Keratinocyte (primary cell): Measurements from ENCODE around the gene ARFGEF3. TPM values are rescaled to one million over a fixed set of nuclear protein-coding genes. Genes with fewer than 3 reads are reported as not detected.
A peak's percentile ranks its signal among the peaks of the same experiment; 100 is the strongest.

Source experiments
- DNase-seq: peaks from one replicate; pipeline ENCODE4 v3.0.0-alpha.2; 2011; ENCODE audit warnings: low read depth, missing footprints, low spot score
- FAIRE-seq: peaks from 2 replicates; lab custom pipeline; 2011; peaks lifted over from hg19 to GRCh38; lab: Jason Lieb, UNC
- H2AFZ ChIP-seq: 2 replicates; pipeline ENCODE4 v1.6.0; 2012; ENCODE audit warnings: low read length, control low read depth, inconsistent platforms; ENCODE audit not compliant: control insufficient read depth
- H3K27ac ChIP-seq: 2 replicates; pipeline ENCODE4 v1.5.1; 2011; ENCODE audit warnings: low read length; ENCODE audit not compliant: control insufficient read depth, insufficient read depth
- H3K27me3 ChIP-seq: 3 replicates; pipeline ENCODE4 v1.6.0; 2011; ENCODE audit warnings: low read length; ENCODE audit not compliant: control insufficient read depth, insufficient read depth; ENCODE audit errors: extremely low read depth
- H3K36me3 ChIP-seq, 2 experiments: 2 replicates in 1 of 2; 3 replicates in 1 of 2; pipeline ENCODE4 v1.5.1; 2011; ENCODE audit warnings: low read length in 2 of 2, mild to moderate bottlenecking in 1 of 2; ENCODE audit not compliant: control insufficient read depth in 2 of 2, insufficient read depth in 2 of 2; ENCODE audit errors: extremely low read depth in 1 of 2
- H3K4me1 ChIP-seq: 3 replicates; pipeline ENCODE4 v1.5.1; 2011; ENCODE audit warnings: low read length; ENCODE audit not compliant: control insufficient read depth, insufficient read depth; ENCODE audit errors: extremely low read depth
- H3K4me2 ChIP-seq: 3 replicates; pipeline ENCODE4 v1.6.0; 2011; ENCODE audit warnings: low read depth, low read length; ENCODE audit not compliant: control insufficient read depth, insufficient read depth; ENCODE audit errors: extremely low read depth
- H3K4me3 ChIP-seq, 3 experiments: fragments of 200-600 bp in 1 of 3; sonication (generic) in 1 of 3; 2 replicates in 2 of 3; 3 replicates in 1 of 3; pipeline ENCODE4 v1.5.1; 2011 to 2016; ENCODE audit warnings: low read length in 3 of 3, mild to moderate bottlenecking in 3 of 3, control low read depth in 2 of 3, inconsistent platforms in 1 of 3, low read depth in 1 of 3, mixed read lengths in 1 of 3, mixed run types in 1 of 3, moderate library complexity in 1 of 3; ENCODE audit not compliant: control insufficient read depth in 2 of 3, insufficient read depth in 2 of 3; ENCODE audit errors: extremely low read depth in 1 of 3
- H3K79me2 ChIP-seq: 2 replicates; pipeline ENCODE4 v1.6.0; 2012; ENCODE audit warnings: low read length; ENCODE audit not compliant: control insufficient read depth, insufficient read depth
- H3K9ac ChIP-seq: 3 replicates; pipeline ENCODE4 v1.6.0; 2011; ENCODE audit warnings: low read length; ENCODE audit not compliant: control insufficient read depth, insufficient read depth; ENCODE audit errors: extremely low read depth
- H3K9me1 ChIP-seq: 3 replicates; pipeline ENCODE4 v1.6.0; 2011; ENCODE audit warnings: low read length; ENCODE audit not compliant: control insufficient read depth, insufficient read depth; ENCODE audit errors: extremely low read depth
- H3K9me3 ChIP-seq: 2 replicates; pipeline ENCODE4 v1.5.1; 2012; ENCODE audit warnings: low read depth, low read length; ENCODE audit not compliant: control insufficient read depth
- H4K20me1 ChIP-seq: 3 replicates; pipeline ENCODE4 v1.6.0; 2011; ENCODE audit warnings: low read length; ENCODE audit not compliant: control insufficient read depth, insufficient read depth; ENCODE audit errors: extremely low read depth
- EZH2 ChIP-seq: IDR thresholded peaks from one replicate; pipeline ENCODE4 v1.6.1; 2012; ENCODE audit warnings: inconsistent platforms, mild to moderate bottlenecking, low read length, moderate library complexity
- dilution Hi-C: fragments of 300-500 bp; cut with MboI; formaldehyde crosslinking; loops from one replicate; pipeline ENCODE4 v1.7.0; 2020; ENCODE audit warnings: low sequenced_read_pairs; ENCODE audit not compliant: extremely low pct_ligation_motif_present
- polyA plus RNA-seq, 5 experiments: library from polyadenylated mRNA; depleted of rRNA in 3 of 5; stranded (reverse) in 3 of 5; stranded (forward) in 1 of 5; unstranded in 1 of 5; fragments of >200 nt; gene quantifications; 1 replicate in 1 of 5; 2 replicates in 3 of 5; 3 replicates in 1 of 5; pipeline versions ENCODE4 v1.2.1 to v1.2.3, GENCODE V29; 2011 to 2012; ENCODE audit warnings: missing spikeins in 2 of 5, low read depth in 1 of 5, low replicate concordance in 1 of 5
- TF ChIP-seq, protein P1 (sequence below), 3 experiments: IDR thresholded peaks in 1 of 3; conservative IDR thresholded peaks in 1 of 3; optimal IDR thresholded peaks in 1 of 3; 2 replicates in 2 of 3; 3 replicates in 1 of 3; pipeline versions ENCODE3 to v1.5.1; 2011; ENCODE audit warnings: low read length in 3 of 3, mild to moderate bottlenecking in 3 of 3, moderate library complexity in 2 of 3, control low read depth in 1 of 3, inconsistent platforms in 1 of 3; ENCODE audit not compliant: insufficient read depth in 2 of 3; ENCODE audit errors: extremely low read depth in 1 of 3

Gene ARFGEF3
- polyA plus RNA-seq, 1 donor (not counting 4 experiments of a cell fraction or from before 2014, with no cell fraction given), result 0.09 TPM

DNA sequence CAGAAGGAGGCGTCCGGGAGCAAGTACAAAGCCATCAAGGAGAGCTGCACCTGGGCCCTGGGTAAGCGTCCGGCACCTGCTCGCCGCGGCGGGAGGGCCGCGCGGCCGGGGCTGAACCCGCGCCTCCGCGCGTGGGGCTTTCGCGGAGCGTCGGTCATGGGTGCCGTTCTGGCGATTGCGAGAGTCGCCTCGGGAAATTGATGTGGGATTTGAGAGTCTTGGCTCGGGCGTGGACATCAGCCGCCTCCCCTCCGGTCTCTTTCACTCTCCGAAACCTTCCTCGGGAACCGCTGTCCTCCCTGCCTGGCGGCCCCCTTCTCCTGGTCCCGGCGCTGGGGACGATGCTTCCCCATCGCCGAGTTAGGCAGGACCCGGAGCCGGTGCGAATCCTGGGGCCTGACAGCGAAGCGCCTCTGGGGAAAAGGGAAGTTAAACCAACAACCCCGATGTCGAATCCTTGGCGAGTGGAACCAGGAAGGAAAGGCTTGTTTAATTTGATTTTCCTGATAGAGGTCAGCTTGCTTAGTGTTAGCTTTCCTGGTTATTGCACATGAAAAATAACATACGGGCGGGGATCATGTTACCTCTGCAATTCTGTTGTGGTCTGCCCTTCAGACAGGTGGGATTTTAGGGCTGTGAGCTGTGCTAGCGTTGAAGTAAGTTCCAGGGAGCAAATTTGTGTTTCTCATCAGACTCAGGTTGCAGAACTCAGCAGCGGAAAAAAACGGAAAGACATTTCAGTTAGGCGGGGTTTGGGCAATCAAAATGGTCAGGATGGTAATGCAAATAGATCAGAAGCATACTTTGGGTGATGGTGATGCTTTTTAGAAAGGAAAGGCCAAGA, 594 bp downstream of the ARFGEF3 start:
- peak overlapping the region; percentile 41 to 77 (median 66) for H3K4me3 ChIP-seq
- peak; percentile 45 for TF ChIP-seq EZH2
- TF ChIP-seq, protein P1, sequence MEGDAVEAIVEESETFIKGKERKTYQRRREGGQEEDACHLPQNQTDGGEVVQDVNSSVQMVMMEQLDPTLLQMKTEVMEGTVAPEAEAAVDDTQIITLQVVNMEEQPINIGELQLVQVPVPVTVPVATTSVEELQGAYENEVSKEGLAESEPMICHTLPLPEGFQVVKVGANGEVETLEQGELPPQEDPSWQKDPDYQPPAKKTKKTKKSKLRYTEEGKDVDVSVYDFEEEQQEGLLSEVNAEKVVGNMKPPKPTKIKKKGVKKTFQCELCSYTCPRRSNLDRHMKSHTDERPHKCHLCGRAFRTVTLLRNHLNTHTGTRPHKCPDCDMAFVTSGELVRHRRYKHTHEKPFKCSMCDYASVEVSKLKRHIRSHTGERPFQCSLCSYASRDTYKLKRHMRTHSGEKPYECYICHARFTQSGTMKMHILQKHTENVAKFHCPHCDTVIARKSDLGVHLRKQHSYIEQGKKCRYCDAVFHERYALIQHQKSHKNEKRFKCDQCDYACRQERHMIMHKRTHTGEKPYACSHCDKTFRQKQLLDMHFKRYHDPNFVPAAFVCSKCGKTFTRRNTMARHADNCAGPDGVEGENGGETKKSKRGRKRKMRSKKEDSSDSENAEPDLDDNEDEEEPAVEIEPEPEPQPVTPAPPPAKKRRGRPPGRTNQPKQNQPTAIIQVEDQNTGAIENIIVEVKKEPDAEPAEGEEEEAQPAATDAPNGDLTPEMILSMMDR (optimal IDR thresholded peaks at IDR 0.05 in 1 of 3, IDR thresholded peaks at IDR 0.05 in 1 of 3, conservative IDR thresholded peaks at IDR 0.05 in 1 of 3; ENCODE audit: extremely low read depth in 1 of 3, insufficient read depth in 2 of 3, low read length in 3 of 3), result no peak
- peak overlapping the region; percentile 35 for H3K9ac ChIP-seq
- peak overlapping the region; percentile 60 for H2AFZ ChIP-seq
- H3K27me3 ChIP-seq, result peaks cover 48% of the 10 kb centered on the region
- H3K4me1 ChIP-seq, result peaks cover 10% of the 10 kb centered on the region
- no peaks in the 10 kb centered on the region for H3K9me1 ChIP-seq
- H3K36me3 ChIP-seq, result no peaks in the 10 kb centered on the region
- no peak for FAIRE-seq
- no peak for DNase-seq
- peak overlapping the region; percentile 91 for H3K4me2 ChIP-seq
- H3K9me3 ChIP-seq, result no peaks in the 10 kb centered on the region
- H3K27ac ChIP-seq, result no peak overlapping the region
- no peaks in the 10 kb centered on the region for H4K20me1 ChIP-seq
- dilution Hi-C loops, result no loop called here
- H3K79me2 ChIP-seq, result no peaks in the 10 kb centered on the region

DNA sequence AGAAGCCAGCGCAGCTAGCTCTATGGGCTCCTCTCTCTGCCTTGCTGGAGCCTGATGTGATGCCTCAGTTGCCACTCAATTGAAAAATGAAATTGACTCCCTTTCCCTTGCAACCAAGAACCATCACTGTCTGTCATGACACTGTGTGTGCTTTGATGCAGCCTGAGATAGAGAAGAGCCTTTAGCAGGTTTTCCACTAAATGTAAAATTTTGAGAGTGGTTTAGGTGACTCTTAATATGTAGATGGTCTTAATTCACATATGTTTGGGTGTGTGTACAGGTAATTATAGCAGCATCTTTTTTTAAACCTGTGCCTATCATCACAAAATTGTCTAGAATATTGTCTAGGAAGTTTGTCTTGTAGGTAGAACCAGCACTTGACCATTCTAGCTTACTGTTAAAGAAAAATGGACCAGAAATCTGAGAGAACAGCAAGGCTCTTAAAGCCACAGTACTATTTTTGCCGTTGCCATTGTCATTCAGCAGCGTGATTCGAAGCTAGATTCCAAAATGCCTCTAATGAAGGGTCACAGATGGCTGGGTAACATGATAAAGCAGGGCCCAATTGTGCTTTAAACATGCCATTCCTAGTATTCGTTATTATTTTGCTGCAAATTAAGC, 1.3 kb downstream of the ARFGEF3 start:
- DNase-seq (no peak), FAIRE-seq (no peak)
- Histone ChIP-seq H3K27me3 (peaks cover 52% of the 10 kb centered on the region), H3K4me3 (no peak overlapping the region), H3K4me1 (peaks cover 10% of the 10 kb centered on the region), H3K9me3 (no peaks in the 10 kb centered on the region), H2AFZ (no peak overlapping the region), H3K79me2 (no peaks in the 10 kb centered on the region), H3K27ac (no peak overlapping the region), H3K36me3 (no peaks in the 10 kb centered on the region), H4K20me1 (no peaks in the 10 kb centered on the region), H3K4me2 (no peak overlapping the region), H3K9ac (no peak overlapping the region), H3K9me1 (no peaks in the 10 kb centered on the region)
- dilution Hi-C loops, result no loop called here
- no peak for TF ChIP-seq EZH2
- TF ChIP-seq, protein P1 (optimal IDR thresholded peaks at IDR 0.05 in 1 of 3, IDR thresholded peaks at IDR 0.05 in 1 of 3, conservative IDR thresholded peaks at IDR 0.05 in 1 of 3; ENCODE audit: extremely low read depth in 1 of 3, insufficient read depth in 2 of 3, low read length in 3 of 3), result no peak
